ENCODE measurements around the gene GMIP. TPM values are rescaled to one million over a fixed set of nuclear protein-coding genes. Genes with fewer than 3 reads are reported as not detected.

The GMIP gene
- total RNA-seq, 1 experiment from 2014 or later = 12.7 TPM

DNA sequence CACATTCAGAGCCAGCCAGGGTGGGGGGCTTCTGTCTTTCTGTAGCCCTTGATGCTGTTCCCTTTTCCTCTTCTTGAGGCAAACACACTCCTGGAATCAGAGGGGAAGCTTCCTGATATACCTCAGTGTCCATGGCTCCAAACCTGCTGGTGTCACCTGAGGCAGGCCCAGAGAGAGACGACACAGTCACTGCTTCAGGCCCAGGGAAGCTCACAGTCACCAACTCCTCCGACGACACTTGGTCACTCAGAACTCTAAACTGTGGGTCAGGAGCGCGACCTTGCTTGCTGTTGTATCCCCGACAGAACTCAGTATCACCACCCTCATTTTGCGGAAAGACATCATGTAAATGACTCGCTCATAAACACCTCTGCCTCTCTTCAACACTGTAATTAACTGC, 18.9 kb upstream of the GMIP start:
- peaks cover 20% of the 10 kb centered on the region; the same call in 1 of the 2 replicates for H3K79me2 ChIP-seq (ENCODE audit: insufficient read depth, low read length)

More for the DNA sequence above, 18.9 kb upstream of the GMIP start:
- Histone ChIP-seq H3K14ac (ENCODE audit: insufficient read depth, low read length) (no peak overlapping the region), H3K4ac (ENCODE audit: low read depth, low read length) (no peak overlapping the region), H2AK5ac (ENCODE audit: insufficient read length, low read length) (no peak overlapping the region), H4K8ac (replicated peaks; ENCODE audit: insufficient read length, low read depth, low read length) (no peak overlapping the region), H3K23ac (ENCODE audit: insufficient read length, low read depth, low read length) (no peak overlapping the region), H2BK12ac (ENCODE audit: insufficient read length, low read depth, low read length) (no peak overlapping the region), H2AFZ (ENCODE audit: low read length) (no peak overlapping the region), H3K79me1 (ENCODE audit: insufficient read depth, low read depth, low read length, poor library complexity, severe bottlenecking) (peaks cover 5% of the 10 kb centered on the region), H3K18ac (ENCODE audit: insufficient read length, low read depth, low read length) (no peak overlapping the region), H3K4me1 (ENCODE audit: insufficient read depth, low read length) (peaks cover 6% of the 10 kb centered on the region; the same call in 1 of the 2 replicates), H4K5ac (ENCODE audit: insufficient read length, low read depth, low read length) (no peak overlapping the region), H2BK20ac (ENCODE audit: low read depth, low read length, poor library complexity, severe bottlenecking) (no peak overlapping the region), H3K56ac (ENCODE audit: insufficient read length, low read depth, low read length) (no peak overlapping the region), H3T11ph (ENCODE audit: low read length) (no peak overlapping the region), H4K91ac (ENCODE audit: insufficient read length, low read depth, low read length) (no peak overlapping the region), H3K27ac (ENCODE audit: insufficient read length, low read depth, low read length) (no peak overlapping the region), H3K27me3 (ENCODE audit: insufficient read depth, low read length) (no peaks in the 10 kb centered on the region), H2BK15ac (ENCODE audit: low read depth, low read length) (no peak overlapping the region), H3K9me3 (ENCODE audit: control insufficient read depth, low read depth, low read length) (no peaks in the 10 kb centered on the region), H3K4me2 (ENCODE audit: insufficient read depth, insufficient read length, low read length) (peak overlapping the region; percentile 89), H3K23me2 (ENCODE audit: insufficient read length, low read depth, low read length, poor library complexity, severe bottlenecking) (no peaks in the 10 kb centered on the region), H2BK120ac (ENCODE audit: low read depth, low read length, poor library complexity, severe bottlenecking) (no peak overlapping the region), H3K9ac (ENCODE audit: extremely low read depth, insufficient read length, low read length) (peak overlapping the region; percentile 37), H4K20me1 (ENCODE audit: control insufficient read depth, insufficient read depth, insufficient read length) (no peaks in the 10 kb centered on the region), H2BK5ac (ENCODE audit: insufficient read length, low read length) (no peak overlapping the region)
- Mint-ChIP-seq H3K27me3 (ENCODE audit: low read depth) (no peaks in the 10 kb centered on the region), H3K27ac (peak overlapping the region in 1 of 3 experiments; percentile 89; a peak in 1 of 7 replicates), H3K36me3 (ENCODE audit: insufficient read depth in 1 of 3, low read depth in 3 of 3) (peaks cover 21 to 39% (median 33%) of the 10 kb centered on the region in 3 experiments), H3K4me3 (peak overlapping the region; percentile 86 to 95), H3K9me3 (no peaks in the 10 kb centered on the region), H3K4me1 (peaks cover 19 to 20% of the 10 kb centered on the region in 2 experiments)
- no peak for TF ChIP-seq CTCF (conservative IDR thresholded peaks at IDR 0.05)
- WGBS (ENCODE audit: extremely low coverage, insufficient read length, low lambda C conversion rate) = no CpG with 5 or more reads among the region's 8 CpGs
- DNase-seq = no peak

Measured in H9 (cell line).